ENCODE results near the gene GPD1.
"Not testable (repeated sequence)": the region's sequence is repeated elsewhere in the genome, so short reads cannot be mapped to it uniquely, and the experiment has no call there.

GPD1 gene

GRCh38 chr12:50079771-50080170 lies 24.0 kb upstream of the GPD1 start:
- DNase-seq (ENCODE audit: low read depth, low spot score): no peak
- no peak for TF ChIP-seq CTCF (IDR thresholded peaks at IDR 0.05; ENCODE audit: low read depth, low read length)
- no peak overlapping the region for H3K4me3 ChIP-seq (ENCODE audit: low read depth, low read length)
- in situ Hi-C loops (cut with HindIII; ENCODE audit: low sequenced_read_pairs): no loop called here

- DNase-seq (ENCODE audit: low read depth, low spot score): no peak
- H3K4me3 ChIP-seq (ENCODE audit: low read depth, low read length): no peak overlapping the region
- in situ Hi-C loops (cut with HindIII; ENCODE audit: low sequenced_read_pairs): no loop called here
- TF ChIP-seq CTCF (IDR thresholded peaks at IDR 0.05; ENCODE audit: low read depth, low read length): no peak
Observed at GRCh38 chr12:50081096-50081808, 22.6 kb upstream of the GPD1 start.

- no peak for DNase-seq (ENCODE audit: low read depth, low spot score)
- H3K4me3 ChIP-seq (ENCODE audit: low read depth, low read length): no peak overlapping the region
- no peak for TF ChIP-seq CTCF (IDR thresholded peaks at IDR 0.05; ENCODE audit: low read depth, low read length)
- in situ Hi-C loops (cut with HindIII; ENCODE audit: low sequenced_read_pairs): no loop called here
Observed at GRCh38 chr12:50082644-50083043, 21.2 kb upstream of the GPD1 start.

DNA sequence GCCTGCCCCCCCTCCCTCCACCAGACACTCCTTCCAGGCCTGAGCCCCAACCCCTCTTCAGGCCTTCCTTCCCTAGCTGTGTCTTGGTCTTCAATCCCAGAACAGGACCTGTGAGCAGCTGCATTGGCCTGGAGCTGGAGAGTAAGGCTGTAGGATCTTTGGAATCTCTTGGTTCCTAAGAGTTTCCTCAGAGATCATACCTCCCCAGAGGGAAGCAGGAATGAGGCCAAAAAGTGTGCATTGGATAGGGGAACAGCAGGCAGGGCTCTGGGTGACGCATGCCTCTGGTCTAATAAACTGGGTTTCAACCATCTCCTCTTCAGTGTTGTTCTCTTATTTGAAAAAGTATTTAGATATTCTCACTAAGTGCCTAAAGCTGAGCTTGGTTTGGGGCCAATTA lies 20.5 kb upstream of the GPD1 start:
- in situ Hi-C loops (cut with HindIII; ENCODE audit: low sequenced_read_pairs): no loop called here
- no peak overlapping the region for H3K4me3 ChIP-seq (ENCODE audit: low read depth, low read length)
- TF ChIP-seq CTCF (IDR thresholded peaks at IDR 0.05; ENCODE audit: low read depth, low read length): no peak
- DNase-seq (ENCODE audit: low read depth, low spot score): no peak

GRCh38 chr12:50084409-50084774 lies 19.4 kb upstream of the GPD1 start:
- DNase-seq (ENCODE audit: low read depth, low spot score): not testable (repeated sequence)

GRCh38 chr12:50084775-50085614 lies 18.8 kb upstream of the GPD1 start, which contains the start of gene SMARCD1:
TSS of gene SMARCD1 (plus strand) at chr12:50085342. CDS start at chr12:50085370, 28 bp downstream.
- in situ Hi-C loops (cut with HindIII; ENCODE audit: low sequenced_read_pairs): no loop called here
- DNase-seq (ENCODE audit: low read depth, low spot score): peak; percentile 95
- TF ChIP-seq CTCF (IDR thresholded peaks at IDR 0.05; ENCODE audit: low read depth, low read length): peak; percentile 75
- peak within 1 kb of the TSS; percentile 88 for H3K4me3 ChIP-seq (ENCODE audit: low read depth, low read length)

More at GRCh38 chr12:50084409-50084774, 19.4 kb upstream of the GPD1 start:
- in situ Hi-C loops (cut with HindIII; ENCODE audit: low sequenced_read_pairs): not testable (repeated sequence)
- peak overlapping the region; percentile 88 for H3K4me3 ChIP-seq (ENCODE audit: low read depth, low read length)

DNA sequence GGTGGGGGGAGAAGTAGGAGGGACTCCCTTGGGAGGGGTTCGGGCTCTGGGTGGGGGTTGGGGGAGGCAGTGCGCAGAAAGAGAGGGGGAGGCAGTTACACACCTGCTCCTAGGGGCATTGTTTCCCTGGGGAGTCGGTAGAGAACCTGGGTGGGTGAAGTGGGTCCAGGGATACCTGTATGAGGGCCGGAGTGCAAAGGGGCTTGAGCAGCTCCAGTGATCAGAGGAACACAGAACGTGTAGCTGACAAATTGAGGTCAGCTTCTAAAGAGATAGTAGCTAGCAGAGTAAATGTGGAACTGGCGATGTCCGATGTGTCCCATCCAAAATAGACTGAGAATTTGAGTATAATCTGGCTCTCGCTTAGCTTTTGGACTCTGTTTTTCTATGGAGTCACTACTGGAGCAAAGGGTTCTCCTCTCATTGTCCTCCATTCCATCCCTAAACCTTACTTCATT lies 18.2 kb upstream of the GPD1 start:
- no peak for DNase-seq (ENCODE audit: low read depth, low spot score)
- no peak for TF ChIP-seq CTCF (IDR thresholded peaks at IDR 0.05; ENCODE audit: low read depth, low read length)
- in situ Hi-C loops (cut with HindIII; ENCODE audit: low sequenced_read_pairs): no loop called here
- peak overlapping the region; percentile 88 for H3K4me3 ChIP-seq (ENCODE audit: low read depth, low read length)
